Stimulated activated naive B cell treated with anti-CD40 and anti-IgM and Interleukin-4, amounts not matched to agents 10 μg/mL and 1 μg/mL and 100 μg/mL, for 72 hours (primary cell): Measurements from ENCODE around the gene SUN1.
"Not testable (repeated sequence)": the region's sequence is repeated elsewhere in the genome, so short reads cannot be mapped to it uniquely, and the experiment has no call there.

Source experiments
- ATAC-seq, 2 donors: fragments of 150-1000 bp; cut with Tn5 transposase; replicated peaks; 2 replicates each; pipeline ENCODE4 v1.10.0; 2021; ENCODE audit warnings: moderate library complexity in 1 of 2
- DNase-seq: peaks from one replicate; pipeline ENCODE4 v3.0.0; 2021
- H3K27ac Mint-ChIP-seq: one replicate; pipeline ENCODE4 v1.8.0; 2022; ENCODE audit warnings: mild to moderate bottlenecking, mixed read lengths
- H3K27me3 Mint-ChIP-seq, 2 donors: one replicate each; pipeline ENCODE4 v1.8.0; 2022; ENCODE audit warnings: mixed read lengths in 2 of 2
- H3K36me3 Mint-ChIP-seq, 2 donors: one replicate each; pipeline ENCODE4 v1.8.0; 2022; ENCODE audit warnings: mixed read lengths in 2 of 2, mild to moderate bottlenecking in 1 of 2
- H3K4me1 Mint-ChIP-seq, 2 donors: one replicate each; pipeline ENCODE4 v1.8.0; 2022; ENCODE audit warnings: mixed read lengths in 2 of 2, mild to moderate bottlenecking in 1 of 2
- H3K4me3 Mint-ChIP-seq, 2 donors: one replicate each; pipeline ENCODE4 v1.8.0; 2022; ENCODE audit warnings: mild to moderate bottlenecking in 2 of 2, mixed read lengths in 2 of 2, moderate library complexity in 1 of 2
- H3K9me3 Mint-ChIP-seq, 2 donors: one replicate each; pipeline ENCODE4 v1.8.0; 2022; ENCODE audit warnings: mixed read lengths in 2 of 2, mild to moderate bottlenecking in 1 of 2

SUN1 gene

DNA sequence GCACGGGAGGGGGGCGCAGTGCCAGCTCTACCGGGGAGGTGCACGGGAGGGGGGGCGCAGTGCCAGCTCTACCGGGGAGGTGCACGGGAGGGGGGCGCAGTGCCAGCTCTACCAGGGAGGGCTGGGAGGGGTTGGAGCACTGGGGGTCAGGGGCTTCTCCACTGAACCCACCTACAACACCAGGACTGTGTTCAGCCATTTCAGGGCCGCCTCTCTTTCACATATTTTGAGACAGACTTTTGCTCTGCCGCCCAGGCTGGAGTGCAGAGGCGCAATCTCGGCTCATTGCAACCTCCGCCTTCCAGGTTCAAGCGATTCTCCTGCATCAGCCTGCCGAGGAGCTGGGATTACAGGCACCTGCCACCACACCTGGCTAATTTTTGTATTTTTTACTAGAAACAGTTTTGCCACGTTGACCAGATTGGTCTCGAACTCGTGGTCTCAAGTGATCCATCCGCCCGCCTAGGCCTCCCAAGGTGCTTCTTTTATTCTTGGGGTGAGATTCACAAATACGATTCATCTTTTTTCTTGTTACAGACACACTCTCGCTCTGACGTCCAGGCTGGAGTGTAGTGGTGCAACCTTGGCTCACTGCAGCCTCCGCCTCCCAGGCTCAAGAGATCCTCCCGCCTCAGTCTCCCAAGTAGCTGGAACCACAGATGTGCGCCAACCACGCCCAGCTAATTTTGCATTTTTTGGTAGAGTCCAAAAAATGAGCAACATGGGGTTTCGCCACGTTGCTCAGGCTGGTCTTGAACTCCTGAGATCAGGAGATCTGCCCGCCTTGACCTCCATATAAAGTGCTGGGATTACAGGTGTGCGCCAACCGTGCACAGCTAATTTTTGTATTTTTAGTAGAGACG, 85.2 kb downstream of the SUN1 start:
- Mint-ChIP-seq H3K36me3 (peaks cover 19 to 47% of the 10 kb centered on the region in 2 donors), H3K9me3 (no peaks in the 10 kb centered on the region), H3K4me3 (no peak overlapping the region), H3K27ac (no peak overlapping the region), H3K27me3 (no peaks in the 10 kb centered on the region), H3K4me1 (peaks cover 15 to 21% of the 10 kb centered on the region in 2 donors)
- ATAC-seq (no peak), DNase-seq (no peak)

- H3K27me3 Mint-ChIP-seq, result no peaks in the 10 kb centered on the region
- H3K27ac Mint-ChIP-seq, result no peak overlapping the region
- no peaks in the 10 kb centered on the region for H3K9me3 Mint-ChIP-seq
- DNase-seq (no peak), ATAC-seq (no peak)
- H3K4me1 Mint-ChIP-seq, result peaks cover 17 to 27% of the 10 kb centered on the region in 2 donors
- no peak overlapping the region for H3K4me3 Mint-ChIP-seq
- peaks cover 19 to 47% of the 10 kb centered on the region in 2 donors for H3K36me3 Mint-ChIP-seq
These were observed 85.8 kb downstream of the SUN1 start for GRCh38 chr7:918118-918425.

GRCh38 chr7:918441-919113, 86.3 kb downstream of the SUN1 start:
- H3K36me3 Mint-ChIP-seq, result peaks cover 19 to 43% of the 10 kb centered on the region in 2 donors
- DNase-seq (no peak), ATAC-seq (no peak)
- H3K4me1 Mint-ChIP-seq, result peaks cover 22 to 32% of the 10 kb centered on the region in 2 donors
- no peaks in the 10 kb centered on the region for H3K27me3 Mint-ChIP-seq
- H3K4me3 Mint-ChIP-seq, result no peak overlapping the region
- H3K9me3 Mint-ChIP-seq, result no peaks in the 10 kb centered on the region
- no peak overlapping the region for H3K27ac Mint-ChIP-seq

DNA sequence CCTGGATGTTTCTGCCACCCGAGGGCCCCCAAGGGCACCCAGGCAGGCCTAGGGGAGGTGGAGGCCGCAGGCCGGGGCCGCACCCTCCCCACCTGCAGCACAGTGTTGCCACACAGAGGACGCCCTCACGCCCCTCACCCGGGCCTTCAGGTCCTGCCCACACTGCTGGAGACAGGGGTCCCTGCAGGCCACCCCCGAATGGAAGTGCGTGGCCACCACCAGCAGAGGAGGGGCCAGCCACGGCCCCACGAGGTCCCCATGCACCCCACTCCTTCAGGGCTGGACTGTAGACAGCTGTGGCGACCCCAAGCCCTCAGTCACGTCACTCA, 86.8 kb downstream of the SUN1 start:
- DNase-seq (no peak), ATAC-seq (no peak)
- Mint-ChIP-seq H3K4me1 (peaks cover 22 to 35% of the 10 kb centered on the region in 2 donors), H3K27ac (no peak overlapping the region), H3K36me3 (peaks cover 19 to 42% of the 10 kb centered on the region in 2 donors), H3K27me3 (no peaks in the 10 kb centered on the region), H3K4me3 (no peak overlapping the region), H3K9me3 (no peaks in the 10 kb centered on the region)

GRCh38 chr7:919924-920341, 87.7 kb downstream of the SUN1 start:
- Mint-ChIP-seq H3K27me3 (no peaks in the 10 kb centered on the region), H3K9me3 (no peaks in the 10 kb centered on the region), H3K4me1 (peaks cover 29 to 43% of the 10 kb centered on the region in 2 donors), H3K4me3 (no peak overlapping the region), H3K27ac (no peak overlapping the region), H3K36me3 (peaks cover 19 to 48% of the 10 kb centered on the region in 2 donors)
- no peak for DNase-seq
- no peak for ATAC-seq

GRCh38 chr7:920351-921070, 88.2 kb downstream of the SUN1 start:
- Mint-ChIP-seq H3K36me3 (peaks cover 20 to 47% of the 10 kb centered on the region in 2 donors), H3K4me1 (peaks cover 31 to 49% of the 10 kb centered on the region in 2 donors), H3K27ac (peak overlapping the region; percentile 89), H3K9me3 (no peaks in the 10 kb centered on the region), H3K27me3 (no peaks in the 10 kb centered on the region), H3K4me3 (no peak overlapping the region)
- ATAC-seq (no peak), DNase-seq (no peak)

DNA sequence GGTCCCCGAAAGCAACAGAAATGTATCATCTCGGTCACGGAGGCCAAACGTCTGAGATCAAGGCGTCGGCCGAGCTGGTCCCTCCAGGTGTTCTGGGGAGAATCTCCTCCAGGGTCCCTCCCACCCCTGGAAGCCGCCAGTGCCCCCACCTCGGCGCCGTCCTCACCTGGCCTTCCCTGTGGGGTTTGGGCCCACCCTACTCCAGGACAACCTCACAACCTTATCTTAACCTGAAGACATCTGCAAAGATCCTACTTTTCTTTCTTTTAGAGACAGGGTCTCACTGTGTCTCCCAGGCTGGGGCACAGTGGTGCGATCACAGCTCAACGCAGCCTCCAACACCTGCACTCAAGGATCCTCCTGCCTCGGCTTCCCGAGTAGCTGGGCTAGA, 88.8 kb downstream of the SUN1 start:
- H3K27me3 Mint-ChIP-seq, result no peaks in the 10 kb centered on the region
- H3K36me3 Mint-ChIP-seq, result peaks cover 20 to 45% of the 10 kb centered on the region in 2 donors
- H3K9me3 Mint-ChIP-seq, result no peaks in the 10 kb centered on the region
- H3K4me3 Mint-ChIP-seq, result no peak overlapping the region
- peak overlapping the region; percentile 89 for H3K27ac Mint-ChIP-seq
- H3K4me1 Mint-ChIP-seq, result peaks cover 34 to 53% of the 10 kb centered on the region in 2 donors
- DNase-seq (no peak), ATAC-seq (no peak)

DNA sequence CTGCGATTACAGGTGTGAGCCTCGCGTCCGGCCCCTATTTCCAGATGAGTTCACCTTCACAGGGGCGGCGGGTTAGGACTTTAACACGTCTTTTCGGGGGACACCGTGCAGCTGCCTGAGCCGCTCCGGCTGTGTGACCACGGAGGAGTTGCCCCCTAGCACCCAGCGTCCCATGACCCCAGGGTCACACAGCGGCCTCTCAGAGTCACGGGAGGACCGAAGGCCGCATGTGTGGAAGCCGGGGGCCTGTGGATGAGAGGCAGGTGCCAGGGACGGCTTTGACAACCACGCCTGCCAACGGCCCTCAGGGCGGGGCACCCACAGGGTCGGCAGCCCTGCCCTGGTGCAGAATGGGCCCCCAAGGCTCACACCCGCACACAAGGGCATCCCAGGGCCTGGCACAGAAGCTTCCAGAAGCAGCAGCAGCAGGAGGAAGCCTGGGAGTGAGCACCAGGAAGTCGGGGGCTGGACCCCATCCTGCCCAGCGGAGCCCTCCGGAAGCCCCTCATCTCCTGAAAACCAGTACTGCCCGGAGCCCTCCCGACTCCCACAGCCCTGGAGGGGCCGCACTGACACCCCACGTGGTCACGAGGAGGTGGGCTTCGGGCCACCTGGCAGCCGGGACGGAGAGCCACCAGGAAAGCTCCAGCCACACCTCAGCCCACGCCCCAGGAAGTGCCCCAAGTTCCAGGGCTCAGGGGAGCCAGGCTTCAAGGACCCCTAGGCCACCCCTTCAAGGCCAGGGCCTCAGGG, 89.5 kb downstream of the SUN1 start:
- peak overlapping the region; percentile 89 for H3K27ac Mint-ChIP-seq
- no peak for DNase-seq
- ATAC-seq, result no peak
- no peaks in the 10 kb centered on the region for H3K27me3 Mint-ChIP-seq
- H3K9me3 Mint-ChIP-seq, result no peaks in the 10 kb centered on the region
- peak overlapping the region; percentile 44 to 86 for H3K4me3 Mint-ChIP-seq
- H3K4me1 Mint-ChIP-seq, result peaks cover 34 to 54% of the 10 kb centered on the region in 2 donors
- H3K36me3 Mint-ChIP-seq, result peaks cover 18 to 38% of the 10 kb centered on the region in 2 donors

- Mint-ChIP-seq H3K36me3 (peaks cover 22 to 45% of the 10 kb centered on the region in 2 donors), H3K27ac (peak overlapping the region; percentile 98), H3K4me1 (peaks cover 39 to 61% of the 10 kb centered on the region in 2 donors), H3K27me3 (no peaks in the 10 kb centered on the region), H3K4me3 (peak overlapping the region; percentile 86 to 89), H3K9me3 (no peaks in the 10 kb centered on the region)
- no peak for DNase-seq
- peak; percentile 11 to 12 for ATAC-seq
These were observed 90.2 kb downstream of the SUN1 start for GRCh38 chr7:922334-923107.

GRCh38 chr7:923108-924041, 91.1 kb downstream of the SUN1 start:
- peak overlapping the region; percentile 86 to 89 for H3K4me3 Mint-ChIP-seq
- no peaks in the 10 kb centered on the region for H3K27me3 Mint-ChIP-seq
- peaks cover 43 to 67% of the 10 kb centered on the region in 2 donors for H3K4me1 Mint-ChIP-seq
- H3K9me3 Mint-ChIP-seq, result no peaks in the 10 kb centered on the region
- peak; percentile 86 to 91 for ATAC-seq
- H3K36me3 Mint-ChIP-seq, result peaks cover 22 to 37% of the 10 kb centered on the region in 2 donors
- peak; percentile 91 for DNase-seq
- H3K27ac Mint-ChIP-seq, result peak overlapping the region; percentile 98

DNA sequence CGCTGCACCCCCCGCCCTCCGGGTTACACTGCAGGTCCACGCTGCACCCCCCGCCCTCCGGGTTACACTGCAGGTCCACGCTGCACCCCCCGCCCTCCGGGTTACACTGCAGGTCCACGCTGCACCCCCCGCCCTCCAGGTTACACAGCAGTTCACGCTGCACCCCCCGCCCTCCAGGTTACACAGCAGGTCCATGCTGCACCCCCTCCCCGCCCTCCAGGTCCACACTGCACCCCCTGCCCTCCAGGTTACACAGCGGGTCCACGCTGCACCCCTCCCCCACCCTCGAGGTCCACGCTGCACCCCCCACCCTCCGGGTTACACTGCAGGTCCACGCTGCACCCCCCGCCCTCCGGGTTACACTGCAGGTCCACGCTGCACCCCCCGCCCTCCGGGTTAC, 91.8 kb downstream of the SUN1 start:
- not testable (repeated sequence) for H3K9me3 Mint-ChIP-seq, H3K27me3 Mint-ChIP-seq, DNase-seq, H3K27ac Mint-ChIP-seq, ATAC-seq
- Mint-ChIP-seq H3K36me3 (peaks cover 22 to 40% of the 10 kb centered on the region in 2 donors), H3K4me1 (peaks cover 48 to 74% of the 10 kb centered on the region in 2 donors), H3K4me3 (peak overlapping the region in 1 of 2 donors; percentile 86)
